CD8-positive, alpha-beta memory T cell (primary cell): ENCODE measurements around the gene FRY. TPM values are rescaled to one million over a fixed set of nuclear protein-coding genes. Genes with fewer than 3 reads are reported as not detected.

ENCODE experiments used
- CTCF ChIA-PET: fragments of 350-600 bp; sonication (Branson Sonifier 250); formaldehyde crosslinking; loops from one replicate; lab custom pipeline; 2021; ENCODE audit warnings: antibody characterized with exemption; lab: Charles Lee
- POLR2A ChIA-PET: fragments of 350-600 bp; sonication (Branson Sonifier 250); formaldehyde crosslinking; loops from one replicate; lab custom pipeline; 2021; ENCODE audit warnings: antibody characterized with exemption; lab: Charles Lee
- DNase-seq, 5 donors: peaks; one replicate each; pipeline versions ENCODE4 v3.0.0 to v3.0.0-alpha.2; 2020 to 2022; ENCODE audit warnings: mixed read lengths in 1 of 5
- H3K27ac ChIP-seq: one replicate; pipeline ENCODE4 v1.7.0; 2013; ENCODE audit warnings: low read depth, mild to moderate bottlenecking, low read length, moderate library complexity
- H3K27me3 ChIP-seq: 2 replicates; pipeline ENCODE4 v1.7.0; 2013; ENCODE audit warnings: low read length, mild to moderate bottlenecking; ENCODE audit not compliant: insufficient read depth, poor library complexity, severe bottlenecking
- H3K36me3 ChIP-seq: 2 replicates; pipeline ENCODE4 v1.7.0; 2013; ENCODE audit warnings: mild to moderate bottlenecking, low read length, moderate library complexity; ENCODE audit not compliant: insufficient read depth
- H3K4me1 ChIP-seq: 2 replicates; pipeline ENCODE4 v1.7.0; 2013; ENCODE audit warnings: mild to moderate bottlenecking, low read length, moderate library complexity; ENCODE audit not compliant: insufficient read depth
- H3K4me3 ChIP-seq: 2 replicates; pipeline ENCODE4 v1.7.0; 2013; ENCODE audit warnings: mild to moderate bottlenecking, low read length
- H3K9me3 ChIP-seq: 2 replicates; pipeline ENCODE4 v1.7.0; 2013; ENCODE audit warnings: mild to moderate bottlenecking, low read length
- H3K27ac Mint-ChIP-seq, 8 donors: one replicate each; pipeline ENCODE4 v1.8.0; 2020 to 2021; ENCODE audit warnings: mixed read lengths in 8 of 8, mild to moderate bottlenecking in 6 of 8, inconsistent platforms in 3 of 8, moderate library complexity in 3 of 8
- H3K27me3 Mint-ChIP-seq, 2 donors: one replicate each; pipeline ENCODE4 v1.8.0; 2020 to 2021; ENCODE audit warnings: mixed read lengths in 2 of 2, mild to moderate bottlenecking in 1 of 2, moderate library complexity in 1 of 2
- H3K36me3 Mint-ChIP-seq, 3 donors: one replicate each; pipeline ENCODE4 v1.8.0; 2020 to 2021; ENCODE audit warnings: mixed read lengths in 3 of 3, inconsistent platforms in 1 of 3, mild to moderate bottlenecking in 1 of 3
- H3K4me1 Mint-ChIP-seq, 3 donors: one replicate each; pipeline ENCODE4 v1.8.0; 2020 to 2021; ENCODE audit warnings: mixed read lengths in 3 of 3, inconsistent platforms in 1 of 3, mild to moderate bottlenecking in 1 of 3
- H3K4me3 Mint-ChIP-seq, 7 donors: one replicate each; pipeline ENCODE4 v1.8.0; 2020 to 2021; ENCODE audit warnings: mixed read lengths in 7 of 7, mild to moderate bottlenecking in 6 of 7, moderate library complexity in 4 of 7, inconsistent platforms in 2 of 7
- H3K9me3 Mint-ChIP-seq, 5 donors: one replicate each; pipeline ENCODE4 v1.8.0; 2020 to 2022; ENCODE audit warnings: mixed read lengths in 5 of 5, mild to moderate bottlenecking in 3 of 5, moderate library complexity in 2 of 5, inconsistent platforms in 1 of 5
- polyA plus RNA-seq: library from polyadenylated mRNA; unstranded; fragments of 300-500 nt; fragmentation: Illumina TruSeq; gene quantifications from one replicate; pipeline ENCODE4 v1.2.3, GENCODE V29; 2021
- total RNA-seq, 2 experiments: library from RNA; stranded (reverse); gene quantifications; one replicate each; pipeline ENCODE4 v1.2.3, GENCODE V29; 2021

Gene FRY
- total and polyA plus RNA-seq, 3 experiments from 2014 or later = 0.53 to 1.5 (median 0.72) TPM

DNA sequence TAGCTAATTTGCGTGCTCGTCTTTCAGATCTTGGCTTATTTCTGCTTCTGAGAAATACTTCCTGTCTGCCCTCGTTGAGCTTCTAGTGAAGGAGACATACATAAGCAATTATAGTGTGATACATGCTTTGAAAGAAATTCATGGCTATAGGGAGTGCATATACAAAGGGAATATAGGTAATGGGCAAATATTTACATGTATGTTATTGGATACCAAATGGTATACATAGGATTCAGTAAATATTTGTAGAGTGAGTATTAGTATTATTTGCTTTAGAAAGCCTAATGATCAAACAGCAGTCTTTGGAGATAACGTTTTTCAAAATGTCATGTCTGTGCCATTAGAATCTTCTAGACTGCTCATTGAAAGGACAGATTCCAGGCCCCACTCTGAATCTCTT is 289.0 kb downstream of the FRY start:
- CTCF ChIA-PET = no interaction called here
- POLR2A ChIA-PET = no interaction called here
- Mint-ChIP-seq H3K4me3 (peak overlapping the region in 1 of 7 donors; percentile 44), H3K9me3 (no peaks in the 10 kb centered on the region), H3K27me3 (no peaks in the 10 kb centered on the region), H3K4me1 (peaks cover 6 to 9% (median 6%) of the 10 kb centered on the region in 3 donors), H3K36me3 (peaks cover 0 to 3% (median 0%) of the 10 kb centered on the region in 3 donors), H3K27ac (no peak overlapping the region)
- Histone ChIP-seq H3K4me1 (peaks cover 7% of the 10 kb centered on the region), H3K27me3 (no peaks in the 10 kb centered on the region), H3K9me3 (no peaks in the 10 kb centered on the region), H3K36me3 (no peaks in the 10 kb centered on the region), H3K27ac (no peak overlapping the region), H3K4me3 (no peak overlapping the region)
- DNase-seq = no peak

DNA sequence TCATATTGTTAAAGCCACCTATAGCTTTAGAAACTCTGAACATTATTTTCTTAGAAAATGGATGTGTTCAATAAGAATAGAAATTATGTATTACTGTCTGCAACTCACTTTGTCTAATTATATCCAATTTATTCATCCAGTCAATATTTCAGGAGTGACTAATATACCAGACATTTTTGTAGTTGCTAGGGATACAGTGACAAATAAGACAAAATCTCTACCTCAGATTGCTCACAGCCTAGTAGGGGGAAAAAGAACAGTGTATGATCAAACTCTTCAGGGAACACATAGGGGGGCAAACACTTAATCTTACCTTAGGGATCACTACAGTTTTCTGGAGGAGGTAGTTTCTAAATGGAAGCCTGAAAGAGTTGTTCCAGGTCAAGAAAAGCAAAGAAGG is 292.3 kb downstream of the FRY start:
- H3K4me3 Mint-ChIP-seq = no peak overlapping the region
- Histone ChIP-seq H3K36me3 (no peaks in the 10 kb centered on the region), H3K4me1 (no peaks in the 10 kb centered on the region), H3K4me3 (no peak overlapping the region), H3K9me3 (no peaks in the 10 kb centered on the region), H3K27ac (no peak overlapping the region), H3K27me3 (no peaks in the 10 kb centered on the region)
- H3K9me3 Mint-ChIP-seq = no peaks in the 10 kb centered on the region
- POLR2A ChIA-PET = no interaction called here
- CTCF ChIA-PET = no interaction called here
- no peaks in the 10 kb centered on the region for H3K36me3 Mint-ChIP-seq
- no peak overlapping the region for H3K27ac Mint-ChIP-seq
- no peaks in the 10 kb centered on the region for H3K27me3 Mint-ChIP-seq
- no peak for DNase-seq
- H3K4me1 Mint-ChIP-seq = no peaks in the 10 kb centered on the region

DNA sequence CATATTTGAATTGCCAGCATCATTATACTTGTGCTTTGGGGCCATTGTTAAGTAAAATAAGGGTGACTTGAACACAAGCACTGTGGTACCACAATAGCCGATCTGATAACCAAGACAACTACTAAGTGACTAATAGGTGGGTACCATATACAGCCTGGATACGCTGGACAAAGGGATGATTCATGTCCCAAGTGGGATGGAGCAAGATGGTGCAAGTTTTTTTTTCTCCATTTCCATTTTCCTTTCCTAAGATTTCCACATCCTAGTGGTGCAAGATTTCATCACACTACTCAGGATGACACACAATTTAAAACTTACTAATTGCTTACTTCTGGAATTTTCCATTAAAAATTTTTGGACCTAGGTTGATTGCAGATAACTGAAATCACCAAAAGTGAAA is 298.9 kb downstream of the FRY start:
- H3K4me3 ChIP-seq = no peak overlapping the region
- no peaks in the 10 kb centered on the region for H3K9me3 Mint-ChIP-seq
- H3K27me3 Mint-ChIP-seq = no peaks in the 10 kb centered on the region
- H3K36me3 Mint-ChIP-seq = peaks cover 0 to 9% (median 2%) of the 10 kb centered on the region in 3 donors
- H3K9me3 ChIP-seq = no peaks in the 10 kb centered on the region
- no peak for DNase-seq
- peaks cover 7% of the 10 kb centered on the region for H3K36me3 ChIP-seq
- no peaks in the 10 kb centered on the region for H3K4me1 ChIP-seq
- H3K4me3 Mint-ChIP-seq = no peak overlapping the region
- ChIA-PET POLR2A (no interaction called here), CTCF (interaction anchor here (0.9 kb wide), 1 partner anchor 8 kb away, joined by 3 read pairs; no protein-coding TSS in a partner anchor)
- H3K27me3 ChIP-seq = no peaks in the 10 kb centered on the region
- H3K27ac Mint-ChIP-seq = no peak overlapping the region
- peaks cover 0 to 4% (median 0%) of the 10 kb centered on the region in 3 donors for H3K4me1 Mint-ChIP-seq
- H3K27ac ChIP-seq = no peak overlapping the region

DNA sequence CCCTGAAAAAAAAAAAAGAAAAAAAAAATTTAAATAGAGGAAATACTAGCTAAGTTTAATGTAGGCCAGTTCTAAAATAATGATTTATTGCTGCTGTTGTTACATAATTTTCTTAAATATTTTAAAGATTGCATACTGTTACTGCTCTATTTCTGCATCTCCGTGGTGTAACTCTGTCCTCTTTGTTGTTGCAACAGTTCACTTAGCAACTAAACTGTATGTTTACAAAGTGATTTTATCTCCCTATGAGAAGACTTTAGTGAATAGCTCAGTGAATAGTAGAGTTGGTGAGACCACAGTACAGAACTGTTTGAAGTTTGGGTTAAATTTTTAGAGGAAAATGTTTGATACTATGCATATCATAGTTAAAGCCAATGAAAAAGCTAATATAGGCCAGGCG is 303.1 kb downstream of the FRY start:
- Histone ChIP-seq H3K36me3 (peaks cover 7% of the 10 kb centered on the region), H3K4me3 (no peak overlapping the region), H3K9me3 (no peaks in the 10 kb centered on the region), H3K27ac (no peak overlapping the region), H3K4me1 (no peaks in the 10 kb centered on the region), H3K27me3 (no peaks in the 10 kb centered on the region)
- Mint-ChIP-seq H3K27me3 (no peaks in the 10 kb centered on the region), H3K4me1 (peaks cover 0 to 4% (median 0%) of the 10 kb centered on the region in 3 donors), H3K27ac (peak overlapping the region in 1 of 8 donors; percentile 29), H3K4me3 (no peak overlapping the region), H3K36me3 (peaks cover 5 to 32% (median 5%) of the 10 kb centered on the region in 3 donors), H3K9me3 (peaks cover 0 to 1% (median 0%) of the 10 kb centered on the region in 5 donors)
- POLR2A ChIA-PET = interaction anchor here (0.6 kb wide), 1 partner anchor 344 kb away, joined by 4 read pairs; no protein-coding TSS in a partner anchor
- CTCF ChIA-PET = interaction anchor here (1.0 kb wide), 1 partner anchor 8 kb away, joined by 3 read pairs; no protein-coding TSS in a partner anchor
- DNase-seq = no peak

DNA sequence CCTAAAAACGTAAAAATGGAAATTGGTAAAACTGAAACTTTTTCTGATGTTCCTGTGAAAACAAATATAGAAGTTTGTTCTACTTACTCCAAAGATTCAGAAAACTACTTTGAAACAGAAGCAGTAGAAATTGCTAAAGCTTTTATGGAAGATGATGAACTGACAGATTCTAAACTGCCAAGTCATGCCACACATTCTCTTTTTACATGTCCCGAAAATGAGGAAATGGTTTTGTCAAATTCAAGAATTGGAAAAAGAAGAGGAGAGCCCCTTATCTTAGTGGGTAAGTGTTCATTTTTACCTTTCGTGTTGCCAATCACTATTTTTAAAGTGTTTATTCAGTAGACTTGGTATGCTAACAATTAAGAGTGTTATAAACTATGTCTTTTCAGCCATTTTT is 309.3 kb downstream of the FRY start:
- H3K4me1 ChIP-seq = no peaks in the 10 kb centered on the region
- H3K9me3 Mint-ChIP-seq = peaks cover 0 to 1% (median 0%) of the 10 kb centered on the region in 5 donors
- ChIA-PET POLR2A (no interaction called here), CTCF (no interaction called here)
- DNase-seq = no peak
- H3K4me1 Mint-ChIP-seq = no peaks in the 10 kb centered on the region
- H3K4me3 ChIP-seq = no peak overlapping the region
- no peaks in the 10 kb centered on the region for H3K27me3 Mint-ChIP-seq
- no peaks in the 10 kb centered on the region for H3K9me3 ChIP-seq
- H3K27ac ChIP-seq = no peak overlapping the region
- peaks cover 3 to 23% (median 5%) of the 10 kb centered on the region in 3 donors for H3K36me3 Mint-ChIP-seq
- no peaks in the 10 kb centered on the region for H3K36me3 ChIP-seq
- no peaks in the 10 kb centered on the region for H3K27me3 ChIP-seq
- no peak overlapping the region for H3K27ac Mint-ChIP-seq
- H3K4me3 Mint-ChIP-seq = no peak overlapping the region

DNA sequence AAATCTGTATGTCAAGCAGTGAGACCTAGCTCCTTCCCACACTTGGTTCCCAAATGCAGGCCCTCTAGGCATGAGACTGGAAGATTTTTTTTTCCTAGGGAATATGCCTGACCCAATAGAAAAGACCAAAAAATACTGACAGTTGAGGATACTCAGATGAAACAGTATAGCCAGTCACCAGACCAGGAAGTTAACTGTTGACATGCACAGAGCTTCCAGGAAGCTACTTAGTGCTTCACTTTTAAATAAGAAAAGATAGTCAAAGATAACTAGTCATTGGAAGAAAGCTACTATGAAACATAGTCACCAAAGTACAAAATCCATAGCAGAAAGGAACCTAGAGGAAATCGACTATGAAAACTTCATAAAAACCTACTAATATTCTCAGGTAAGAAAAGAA is 316.1 kb downstream of the FRY start:
- no peak overlapping the region for H3K4me3 Mint-ChIP-seq
- POLR2A ChIA-PET = no interaction called here

More for the DNA sequence above, 316.1 kb downstream of the FRY start:
- no peaks in the 10 kb centered on the region for H3K9me3 Mint-ChIP-seq
- H3K27me3 Mint-ChIP-seq = no peaks in the 10 kb centered on the region
- CTCF ChIA-PET = no interaction called here
- H3K36me3 Mint-ChIP-seq = peaks cover 0 to 4% (median 4%) of the 10 kb centered on the region in 3 donors
- DNase-seq = no peak
- no peaks in the 10 kb centered on the region for H3K9me3 ChIP-seq
- peak overlapping the region in 4 of 8 donors; percentile 12 to 41 (median 35) for H3K27ac Mint-ChIP-seq
- H3K27ac ChIP-seq = no peak overlapping the region
- no peaks in the 10 kb centered on the region for H3K27me3 ChIP-seq
- no peaks in the 10 kb centered on the region for H3K4me1 ChIP-seq
- H3K4me3 ChIP-seq = no peak overlapping the region
- peaks cover 0 to 9% (median 0%) of the 10 kb centered on the region in 3 donors for H3K4me1 Mint-ChIP-seq
- H3K36me3 ChIP-seq = no peaks in the 10 kb centered on the region
